ENCODE results near the gene COPB2. TPM values are rescaled to one million over a fixed set of nuclear protein-coding genes. Genes with fewer than 3 reads are reported as not detected.
"Not testable (repeated sequence)": the region's sequence is repeated elsewhere in the genome, so short reads cannot be mapped to it uniquely, and the experiment has no call there.

The COPB2 gene
- total RNA-seq, 1 experiment from 2014 or later, result 191 TPM

DNA sequence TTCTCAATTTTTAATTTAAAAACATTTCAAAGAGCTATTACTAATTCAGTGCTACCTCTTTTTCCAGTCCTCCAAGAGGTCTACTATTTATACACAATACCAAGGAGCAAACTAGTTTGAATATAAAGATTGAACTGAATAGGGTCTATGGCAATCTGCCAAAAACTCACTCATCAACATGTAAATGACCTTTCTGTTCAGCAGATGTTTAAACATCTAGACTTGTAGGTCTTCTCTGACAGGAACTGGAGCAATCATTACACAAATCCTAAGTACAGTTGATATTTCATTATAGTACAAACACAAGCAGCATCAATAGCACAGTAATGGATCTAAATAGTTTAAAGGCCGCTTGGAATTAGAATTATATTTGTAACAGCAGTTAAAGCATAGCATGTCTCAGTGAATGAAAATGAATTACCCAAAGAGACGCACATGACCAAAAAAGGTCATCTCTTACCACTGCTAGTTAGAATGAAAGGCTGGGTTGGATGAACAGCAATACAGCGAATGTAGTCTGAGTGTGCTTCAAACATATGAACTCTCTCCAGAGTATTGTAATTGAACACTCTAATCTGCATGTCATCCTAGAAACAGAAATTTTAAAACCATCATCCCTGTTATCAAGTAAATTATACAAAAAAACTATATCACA, 10.7 kb downstream of the COPB2 start:
- no peak for DNase-seq (ENCODE audit: low spot score)

DNA sequence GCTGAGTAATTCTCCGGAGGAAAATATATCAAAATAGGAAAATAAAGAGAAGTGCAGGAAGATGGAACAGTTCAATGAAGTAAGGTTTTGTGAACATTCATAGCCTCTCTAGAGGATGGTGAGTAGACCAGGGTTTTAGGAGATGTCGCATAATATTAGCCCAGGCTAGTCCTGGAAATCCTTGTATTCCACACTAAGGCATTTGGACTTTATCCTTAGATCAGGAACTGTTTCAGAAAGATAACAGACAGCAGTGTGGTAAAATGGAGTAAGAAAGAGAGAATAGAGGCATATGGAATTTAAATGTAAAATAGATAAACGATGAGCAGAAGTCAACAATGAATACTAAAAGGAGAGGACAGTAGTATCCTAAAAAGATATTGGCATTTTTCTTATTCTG, 12.1 kb downstream of the COPB2 start:
- no peak for DNase-seq (ENCODE audit: low spot score)

DNA sequence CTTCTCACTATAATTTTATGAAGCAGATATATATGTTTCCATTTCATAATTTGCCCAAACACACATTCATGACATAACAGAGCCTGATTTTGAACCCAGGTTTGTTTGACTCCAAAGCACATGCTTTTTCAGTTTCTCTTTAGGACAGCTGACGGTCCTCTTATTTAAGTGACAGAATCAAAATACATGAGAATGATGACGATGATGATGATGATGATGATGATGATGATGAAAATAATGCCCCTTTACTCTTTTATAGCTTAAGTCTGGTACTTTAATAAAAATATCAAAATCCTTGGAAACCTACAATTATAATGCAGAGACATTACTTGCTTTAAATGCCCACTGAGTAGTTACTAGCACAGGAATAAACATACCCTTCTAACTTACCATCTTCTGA, 15.3 kb downstream of the COPB2 start:
- DNase-seq (ENCODE audit: low spot score), result no peak

GRCh38 chr3:139364549-139364948, 24.9 kb downstream of the COPB2 start:
- no peak for DNase-seq (ENCODE audit: low spot score)

DNA sequence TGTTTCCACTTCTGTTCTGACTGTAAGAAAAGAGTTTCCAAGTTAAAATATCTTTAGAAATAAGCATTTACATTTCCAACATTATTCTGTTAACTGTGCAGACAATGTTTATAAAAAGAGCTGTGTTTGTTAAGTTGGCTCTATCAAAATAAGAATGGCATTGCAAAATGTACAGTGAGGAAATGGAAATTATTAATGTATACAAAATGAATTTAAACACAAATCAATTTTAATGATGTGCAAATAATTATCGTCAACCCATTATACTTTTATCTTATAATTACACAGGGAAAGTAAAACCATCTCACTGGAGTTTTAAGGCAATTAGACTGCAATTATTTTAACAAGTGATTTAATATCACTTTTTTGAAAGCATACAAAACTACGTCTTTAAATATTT, 28.2 kb downstream of the COPB2 start:
- no peak for DNase-seq (ENCODE audit: low spot score)

DNA sequence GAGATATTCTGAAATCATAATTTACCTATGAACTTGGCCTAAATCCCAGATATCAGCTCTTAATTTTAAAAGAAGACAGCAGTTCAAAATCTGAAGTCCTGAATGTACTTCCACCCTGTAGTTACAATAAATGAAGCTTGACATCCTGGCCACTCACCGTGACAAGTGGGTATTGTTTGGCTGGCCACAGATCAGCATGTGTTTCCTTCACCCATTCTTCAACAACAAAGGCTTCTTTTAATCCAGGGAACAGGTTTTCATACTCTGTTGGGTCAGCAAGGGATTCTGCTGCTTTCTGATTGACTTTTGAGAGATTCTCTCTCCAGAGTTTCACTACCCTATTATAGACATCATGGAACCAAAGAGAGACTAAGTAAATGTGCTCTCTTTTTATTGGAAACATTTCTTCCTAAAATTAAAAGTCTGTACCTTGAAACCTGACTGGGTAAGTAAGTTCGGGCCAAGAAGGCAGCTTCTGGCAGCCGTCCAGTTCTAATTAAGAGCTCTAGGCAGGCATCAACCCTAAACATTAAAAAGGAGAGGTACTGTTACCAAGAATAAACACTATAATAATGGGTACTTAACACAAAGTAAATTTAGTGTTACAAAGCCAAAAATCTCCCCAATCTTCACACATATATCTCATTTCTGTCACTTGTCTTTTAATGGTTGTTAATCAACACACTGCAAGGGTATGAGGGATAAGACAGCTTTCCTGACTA, 30.4 kb downstream of the COPB2 start:
- no peak for DNase-seq (ENCODE audit: low spot score)

GRCh38 chr3:139357899-139358298, 31.5 kb downstream of the COPB2 start:
- no peak for DNase-seq (ENCODE audit: low spot score)

DNA sequence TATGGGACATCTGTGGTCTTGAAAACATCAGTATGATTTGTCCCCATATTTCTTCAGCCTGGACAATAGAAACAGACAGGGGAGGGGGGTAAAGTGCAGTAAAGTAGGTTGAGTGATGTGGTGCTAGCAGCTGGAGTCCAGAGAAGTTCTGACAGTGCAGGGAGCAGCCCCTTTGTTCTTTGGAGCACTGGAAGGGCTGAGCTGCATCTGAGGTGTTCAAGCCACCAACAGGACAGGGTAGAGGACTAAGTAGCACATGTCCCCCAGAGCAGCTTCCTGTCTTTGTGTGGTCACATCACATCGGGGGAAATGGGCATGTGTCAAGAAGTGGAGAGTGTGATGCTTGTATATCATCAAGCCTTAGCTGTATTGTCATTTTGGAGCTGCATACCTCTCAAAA, 33.6 kb downstream of the COPB2 start:
- DNase-seq (ENCODE audit: low spot score), result no peak

DNA sequence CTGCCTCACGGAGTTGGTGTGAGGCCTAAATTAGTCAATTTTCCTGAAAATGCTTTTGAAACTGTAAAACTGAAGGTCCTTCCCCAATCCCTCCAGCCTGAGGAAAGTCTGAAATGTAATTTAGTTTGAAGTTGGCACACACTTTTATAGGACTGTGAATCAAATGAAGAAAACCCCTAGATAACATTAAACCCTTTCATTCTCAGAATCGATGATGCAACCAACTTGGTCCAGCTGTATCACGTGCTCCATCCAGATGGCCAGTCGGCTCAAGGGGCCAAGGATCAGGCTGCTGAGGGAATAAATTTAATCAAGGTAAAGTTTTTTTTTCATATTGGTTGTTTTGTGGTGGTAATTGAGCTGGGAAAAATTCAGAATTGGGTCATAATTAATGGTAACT, 34.0 kb downstream of the COPB2 start:
- DNase-seq (ENCODE audit: low spot score), result no peak

DNA sequence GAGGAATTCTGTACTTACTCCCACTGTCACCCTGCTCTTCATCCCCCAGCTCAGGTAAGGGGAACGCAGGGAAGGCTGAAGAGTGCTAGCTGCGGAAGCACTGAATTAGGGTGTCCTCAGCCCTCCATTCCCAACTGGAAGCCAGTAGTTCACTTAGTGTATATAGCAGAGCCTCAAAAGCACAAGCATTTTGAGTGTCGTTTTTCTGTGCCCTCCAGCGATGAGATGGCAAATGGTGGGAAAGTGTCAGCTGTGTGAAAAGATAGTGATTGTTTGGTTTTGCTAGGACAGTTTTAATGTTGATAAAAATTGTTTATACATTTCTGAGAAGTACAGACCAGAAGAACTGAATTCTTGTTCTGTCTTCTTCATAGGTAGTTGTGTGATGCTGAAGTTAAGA, 34.8 kb downstream of the COPB2 start:
- no peak for DNase-seq (ENCODE audit: low spot score)

GRCh38 chr3:139353920-139354556, 35.4 kb downstream of the COPB2 start:
- peak; percentile 68 for DNase-seq (ENCODE audit: low spot score)

- no peak for DNase-seq (ENCODE audit: low spot score)
These were observed 42.7 kb downstream of the COPB2 start for GRCh38 chr3:139346771-139347170.

DNA sequence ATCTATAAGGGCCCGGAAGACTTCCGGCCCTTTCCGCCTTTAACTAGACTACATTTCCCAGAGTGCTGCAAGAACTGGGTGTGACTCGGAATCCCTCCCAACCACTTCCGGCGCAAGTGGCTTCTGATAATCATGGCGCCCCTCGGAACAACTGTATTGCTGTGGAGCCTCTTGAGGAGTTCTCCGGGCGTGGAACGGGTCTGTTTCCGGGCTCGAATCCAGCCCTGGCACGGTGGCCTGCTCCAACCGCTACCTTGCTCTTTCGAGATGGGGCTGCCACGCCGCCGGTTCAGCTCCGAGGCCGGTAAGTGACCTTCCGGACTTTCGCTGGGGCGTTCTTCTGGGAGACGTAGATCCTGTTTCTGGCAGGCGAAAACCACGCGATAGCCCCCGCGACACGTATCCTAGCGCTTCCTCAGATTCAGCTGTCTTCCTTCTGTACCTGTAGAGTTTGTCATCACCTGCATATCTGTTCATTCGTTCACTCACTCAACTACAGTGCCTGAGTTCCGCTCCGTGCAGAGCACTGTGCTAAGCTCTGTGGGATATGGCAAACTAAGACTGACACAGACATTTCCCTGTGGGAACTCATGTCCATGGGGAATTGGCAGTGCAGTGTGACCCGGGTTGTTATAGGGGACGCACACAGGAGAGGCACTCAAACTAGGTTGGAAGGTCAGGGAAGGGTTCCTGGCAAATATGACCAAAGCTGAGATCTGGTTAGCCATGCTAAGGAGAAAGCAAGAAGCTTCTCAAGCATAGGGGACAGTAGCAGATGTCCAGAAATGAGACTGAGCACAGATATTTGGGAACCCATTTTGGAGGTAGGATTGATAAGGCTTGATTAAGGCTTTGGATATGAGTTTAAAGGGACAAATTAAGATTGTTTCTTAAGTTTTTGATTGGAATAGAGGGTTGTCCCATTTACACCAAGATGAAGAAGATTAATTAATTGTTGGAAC, 45.3 kb downstream of the COPB2 start, which contains the start of gene MRPS22:
Gene MRPS22, plus strand, starts transcription at position 126 of the 962 bp plus-strand sequence. Its CDS starts 7 bp downstream, at position 133.
- peak; percentile 92 for DNase-seq (ENCODE audit: low spot score)

GRCh38 chr3:139342054-139342453, 47.4 kb downstream of the COPB2 start:
- DNase-seq (ENCODE audit: low spot score), result no peak

DNA sequence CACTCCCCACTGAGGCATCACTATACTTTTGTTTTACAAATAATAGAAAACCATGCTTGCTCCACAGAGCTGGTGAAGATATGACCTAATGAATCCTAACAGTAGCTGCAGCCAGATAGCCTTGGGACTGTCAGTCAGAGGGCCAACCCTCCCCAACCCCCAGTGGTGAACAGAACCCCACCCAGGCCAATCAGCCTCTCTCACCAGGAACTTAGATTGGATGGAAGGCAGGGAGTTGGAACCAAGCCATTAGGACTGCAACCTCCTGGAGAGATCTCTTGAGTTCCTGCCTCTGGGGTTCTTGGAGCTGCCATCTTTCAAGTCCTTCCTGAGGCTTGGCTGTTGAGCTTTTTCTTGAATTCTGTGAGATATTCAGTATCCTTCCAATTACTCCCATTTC, 48.7 kb downstream of the COPB2 start:
- DNase-seq (ENCODE audit: low spot score), result no peak

DNA sequence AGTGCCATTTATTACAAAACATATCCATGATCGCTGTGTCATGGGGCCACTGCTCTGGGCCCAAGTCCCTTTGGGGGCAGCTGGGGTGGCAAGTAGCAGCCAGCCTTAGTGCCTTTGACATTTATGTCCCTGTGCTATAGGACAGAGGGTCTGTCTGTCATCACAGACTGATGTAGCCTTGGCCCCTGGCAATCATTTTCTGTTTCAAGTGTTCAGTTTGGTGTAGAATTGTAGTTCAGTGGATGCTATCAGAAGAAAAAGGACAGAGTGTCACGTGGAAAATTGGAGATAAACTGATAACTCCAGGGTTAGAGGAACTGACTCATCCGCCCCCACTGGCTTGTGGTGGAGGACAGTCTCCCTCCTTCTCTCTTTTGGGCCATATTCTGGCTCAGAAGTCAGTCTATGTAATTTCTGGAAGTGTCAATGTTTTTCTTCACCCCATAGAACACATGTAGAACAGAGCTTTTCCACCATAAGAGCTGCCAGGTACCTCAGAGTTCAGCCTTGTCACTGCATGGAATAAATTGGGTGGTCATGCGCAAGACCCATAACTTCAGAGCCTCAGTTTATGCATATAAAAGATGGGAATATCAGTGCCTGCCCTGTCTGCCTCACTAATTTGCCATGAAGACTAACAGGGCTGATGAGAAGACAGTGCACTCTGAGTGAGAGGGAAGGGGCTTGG, 50.1 kb downstream of the COPB2 start:
- DNase-seq (ENCODE audit: low spot score), result peak; percentile 45

DNA sequence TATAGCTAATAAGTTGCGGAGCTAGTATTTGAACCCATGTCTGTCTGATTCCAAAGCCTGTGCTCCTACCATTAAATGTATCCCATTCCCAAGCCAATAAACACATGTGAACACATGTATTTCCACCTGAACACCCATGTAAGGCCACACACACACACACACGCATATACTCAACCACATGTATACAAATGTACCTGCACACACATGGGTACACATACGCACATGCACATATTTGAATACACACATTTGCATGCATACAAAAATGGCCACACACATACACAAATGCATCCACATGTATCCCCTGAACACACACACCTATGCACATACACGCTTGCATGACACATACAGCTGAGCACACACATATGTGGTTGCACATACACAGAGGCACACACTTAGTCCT, 51.0 kb downstream of the COPB2 start:
- DNase-seq (ENCODE audit: low spot score), result no peak

GRCh38 chr3:139334675-139335074, 54.8 kb downstream of the COPB2 start:
- DNase-seq (ENCODE audit: low spot score), result not testable (repeated sequence)

DNA sequence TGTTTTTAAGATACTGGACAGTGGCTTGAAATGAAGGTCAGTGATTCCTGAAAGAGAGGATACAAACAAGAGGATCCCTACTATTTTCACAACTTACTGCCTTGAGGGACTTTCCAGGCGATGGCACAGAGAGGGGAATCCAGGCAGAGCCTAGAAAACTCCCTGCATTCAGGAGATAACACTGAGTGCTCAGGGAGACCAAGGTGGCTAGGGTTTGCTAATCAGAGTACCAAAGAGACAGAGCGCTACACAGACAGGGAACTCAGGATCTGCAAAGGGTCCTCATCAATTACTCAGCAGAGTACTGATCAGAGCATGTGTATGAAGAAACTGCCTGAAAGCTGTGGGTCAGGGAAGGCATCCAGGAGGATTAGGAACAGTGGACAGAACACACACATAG, 57.4 kb downstream of the COPB2 start:
- no peak for DNase-seq (ENCODE audit: low spot score)

DNA sequence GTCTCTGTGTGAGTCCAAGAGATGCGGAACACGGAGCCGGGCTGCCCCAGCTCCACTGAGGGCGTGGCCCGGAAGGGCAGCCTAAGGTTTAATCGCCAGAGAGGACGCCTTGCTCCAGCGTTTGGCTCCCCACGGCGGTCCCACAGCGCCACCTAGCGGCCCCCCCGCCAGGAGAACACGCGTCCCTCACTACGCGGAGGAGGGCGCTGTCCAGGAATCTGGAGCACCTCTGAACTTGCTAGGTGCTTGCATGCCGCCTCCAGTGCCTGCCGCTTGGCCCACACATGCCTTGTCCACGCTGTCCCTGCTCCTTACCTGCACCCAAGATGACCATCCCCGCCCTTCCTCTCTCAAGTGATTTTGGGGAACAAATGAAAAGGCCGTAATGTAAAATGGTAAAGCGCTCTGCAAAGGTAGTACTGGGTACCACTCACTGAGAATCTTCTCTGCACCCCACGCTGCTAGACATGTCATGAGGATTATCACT, 60.0 kb downstream of the COPB2 start:
- peak; percentile 80 for DNase-seq (ENCODE audit: low spot score)

- DNase-seq (ENCODE audit: low spot score), result no peak
These were observed 61.1 kb downstream of the COPB2 start for GRCh38 chr3:139328356-139328755.

All from A172 (cell line).